ENCODE data around the gene ERO1A. TPM values are rescaled to one million over a fixed set of nuclear protein-coding genes. Genes with fewer than 3 reads are reported as not detected.

Gene ERO1A
- total and polyA plus RNA-seq, 2 donors (not counting 1 experiment from before 2014, with no cell fraction given) = 34.5 to 64.9 TPM

DNA sequence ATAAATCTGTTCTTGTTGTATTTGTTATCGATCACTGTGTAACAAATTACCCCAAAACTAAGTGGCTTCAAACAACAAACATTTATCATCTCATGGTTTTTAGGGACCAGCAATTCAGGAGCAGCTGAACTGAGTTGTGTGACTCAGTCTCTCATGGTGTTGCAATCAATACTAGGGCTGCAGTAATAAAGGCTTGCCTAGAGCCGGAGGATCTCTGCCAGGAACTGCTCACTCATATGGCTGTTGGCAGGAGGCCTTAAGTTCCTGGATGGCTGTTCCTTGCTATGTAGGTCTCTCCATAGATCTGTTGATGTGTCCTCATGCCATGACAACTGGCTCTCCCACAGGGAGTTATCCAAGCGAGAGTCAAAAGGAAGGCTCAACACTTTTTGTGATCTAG is 7.9 kb upstream of the ERO1A start:
- Histone ChIP-seq H3K9me3 (ENCODE audit: control insufficient read depth, insufficient read depth, low read depth, low read length) (no peaks in the 10 kb centered on the region), H3K27ac (ENCODE audit: insufficient read depth, low read length) (peak overlapping the region; percentile 50), H3K79me2 (ENCODE audit: control insufficient read depth, insufficient read depth, low read length) (peaks cover 12% of the 10 kb centered on the region), H3K36me3 (ENCODE audit: control insufficient read depth, insufficient read depth, low read length) (no peaks in the 10 kb centered on the region), H3K27me3 (ENCODE audit: control insufficient read depth, insufficient read depth, low read length) (no peaks in the 10 kb centered on the region), H3K4me2 (ENCODE audit: extremely low read depth, insufficient read depth, low read length) (peak overlapping the region; percentile 11), H4K20me1 (ENCODE audit: control insufficient read depth, extremely low read depth, insufficient read depth, low read length) (no peaks in the 10 kb centered on the region), H2AFZ (ENCODE audit: low read length) (no peak overlapping the region), H3K9ac (ENCODE audit: insufficient read depth, low read length) (no peak overlapping the region), H3K4me3 (replicated peaks in 1 of 4; ENCODE audit: control extremely low read depth in 1 of 4, insufficient read depth in 1 of 4, low read depth in 3 of 4, low read length in 4 of 4) (no peak overlapping the region), H3K4me1 (ENCODE audit: control insufficient read depth, extremely low read depth, insufficient read depth, low read length) (peaks cover 4% of the 10 kb centered on the region)
- no peak for TF ChIP-seq EZH2 (IDR thresholded peaks at IDR 0.05; ENCODE audit: low read length, missing control alignments)
- TF ChIP-seq, protein P1, sequence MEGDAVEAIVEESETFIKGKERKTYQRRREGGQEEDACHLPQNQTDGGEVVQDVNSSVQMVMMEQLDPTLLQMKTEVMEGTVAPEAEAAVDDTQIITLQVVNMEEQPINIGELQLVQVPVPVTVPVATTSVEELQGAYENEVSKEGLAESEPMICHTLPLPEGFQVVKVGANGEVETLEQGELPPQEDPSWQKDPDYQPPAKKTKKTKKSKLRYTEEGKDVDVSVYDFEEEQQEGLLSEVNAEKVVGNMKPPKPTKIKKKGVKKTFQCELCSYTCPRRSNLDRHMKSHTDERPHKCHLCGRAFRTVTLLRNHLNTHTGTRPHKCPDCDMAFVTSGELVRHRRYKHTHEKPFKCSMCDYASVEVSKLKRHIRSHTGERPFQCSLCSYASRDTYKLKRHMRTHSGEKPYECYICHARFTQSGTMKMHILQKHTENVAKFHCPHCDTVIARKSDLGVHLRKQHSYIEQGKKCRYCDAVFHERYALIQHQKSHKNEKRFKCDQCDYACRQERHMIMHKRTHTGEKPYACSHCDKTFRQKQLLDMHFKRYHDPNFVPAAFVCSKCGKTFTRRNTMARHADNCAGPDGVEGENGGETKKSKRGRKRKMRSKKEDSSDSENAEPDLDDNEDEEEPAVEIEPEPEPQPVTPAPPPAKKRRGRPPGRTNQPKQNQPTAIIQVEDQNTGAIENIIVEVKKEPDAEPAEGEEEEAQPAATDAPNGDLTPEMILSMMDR (conservative IDR thresholded peaks at IDR 0.05 in 1 of 2, IDR thresholded peaks at IDR 0.05 in 1 of 2; ENCODE audit: low read depth in 1 of 2, low read length in 2 of 2) = no peak
- peak; percentile 94 to 99 for DNase-seq (ENCODE audit: low read depth in 2 of 2)

DNA sequence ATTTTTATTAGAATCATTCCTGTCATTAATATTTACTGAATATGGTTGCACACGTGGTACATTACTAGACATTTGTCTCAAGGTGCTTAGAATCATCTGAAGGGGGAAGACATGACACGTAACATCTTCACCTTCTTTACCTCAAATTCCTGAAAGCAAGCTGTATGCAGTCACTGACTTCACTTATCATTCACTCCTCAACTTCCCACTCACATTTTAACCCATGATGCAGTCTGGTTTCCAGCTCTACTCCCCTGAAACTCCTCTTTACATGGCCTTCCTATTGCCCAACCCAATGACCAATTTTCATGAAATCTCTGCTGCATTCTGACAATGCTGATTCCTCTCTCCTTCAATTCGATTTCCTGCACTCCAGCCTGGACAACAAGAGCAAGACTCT is 5.9 kb upstream of the ERO1A start:
- Histone ChIP-seq H2AFZ (ENCODE audit: low read length) (no peak overlapping the region), H3K79me2 (ENCODE audit: control insufficient read depth, insufficient read depth, low read length) (no peaks in the 10 kb centered on the region), H3K4me1 (ENCODE audit: control insufficient read depth, extremely low read depth, insufficient read depth, low read length) (peaks cover 4% of the 10 kb centered on the region), H3K4me2 (ENCODE audit: extremely low read depth, insufficient read depth, low read length) (no peak overlapping the region), H3K36me3 (ENCODE audit: control insufficient read depth, insufficient read depth, low read length) (no peaks in the 10 kb centered on the region), H3K27ac (ENCODE audit: insufficient read depth, low read length) (no peak overlapping the region), H4K20me1 (ENCODE audit: control insufficient read depth, extremely low read depth, insufficient read depth, low read length) (no peaks in the 10 kb centered on the region), H3K9ac (ENCODE audit: insufficient read depth, low read length) (no peak overlapping the region), H3K27me3 (ENCODE audit: control insufficient read depth, insufficient read depth, low read length) (no peaks in the 10 kb centered on the region), H3K4me3 (replicated peaks in 1 of 4; ENCODE audit: control extremely low read depth in 1 of 4, insufficient read depth in 1 of 4, low read depth in 3 of 4, low read length in 4 of 4) (no peak overlapping the region), H3K9me3 (ENCODE audit: control insufficient read depth, insufficient read depth, low read depth, low read length) (no peaks in the 10 kb centered on the region)
- DNase-seq (ENCODE audit: low read depth in 2 of 2) = no peak
- TF ChIP-seq, protein P1 (conservative IDR thresholded peaks at IDR 0.05 in 1 of 2, IDR thresholded peaks at IDR 0.05 in 1 of 2; ENCODE audit: low read depth in 1 of 2, low read length in 2 of 2) = no peak
- no peak for TF ChIP-seq EZH2 (IDR thresholded peaks at IDR 0.05; ENCODE audit: low read length, missing control alignments)

DNA sequence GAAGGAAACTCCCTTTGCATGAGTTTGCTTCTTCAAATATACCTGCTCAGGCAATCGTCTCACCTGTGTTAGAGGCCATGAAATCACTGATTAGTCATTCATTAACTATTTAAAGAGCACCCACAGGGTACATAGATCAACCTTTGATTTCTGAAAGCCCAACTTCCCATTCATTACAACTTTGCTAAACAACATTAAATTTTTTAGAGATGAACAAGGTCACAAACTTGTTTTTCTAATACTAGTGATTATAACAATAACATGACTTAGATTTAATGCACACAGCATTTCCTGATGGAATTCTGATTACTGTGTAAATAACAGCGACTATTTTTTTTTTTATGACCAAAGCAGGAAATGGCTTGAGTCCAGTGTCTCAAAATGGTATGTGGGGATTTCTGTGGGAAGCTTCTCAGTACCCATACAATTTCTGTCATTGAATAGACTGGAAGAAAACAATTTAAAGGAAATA is 5.4 kb upstream of the ERO1A start:
- no peak overlapping the region for H2AFZ ChIP-seq (ENCODE audit: low read length)

More for the DNA sequence above, 5.4 kb upstream of the ERO1A start:
- Histone ChIP-seq H3K4me3 (replicated peaks in 1 of 4; ENCODE audit: control extremely low read depth in 1 of 4, insufficient read depth in 1 of 4, low read depth in 3 of 4, low read length in 4 of 4) (no peak overlapping the region), H3K36me3 (ENCODE audit: control insufficient read depth, insufficient read depth, low read length) (no peaks in the 10 kb centered on the region), H3K9ac (ENCODE audit: insufficient read depth, low read length) (no peak overlapping the region), H4K20me1 (ENCODE audit: control insufficient read depth, extremely low read depth, insufficient read depth, low read length) (no peaks in the 10 kb centered on the region), H3K4me2 (ENCODE audit: extremely low read depth, insufficient read depth, low read length) (no peak overlapping the region), H3K9me3 (ENCODE audit: control insufficient read depth, insufficient read depth, low read depth, low read length) (no peaks in the 10 kb centered on the region), H3K79me2 (ENCODE audit: control insufficient read depth, insufficient read depth, low read length) (no peaks in the 10 kb centered on the region), H3K4me1 (ENCODE audit: control insufficient read depth, extremely low read depth, insufficient read depth, low read length) (peaks cover 4% of the 10 kb centered on the region), H3K27ac (ENCODE audit: insufficient read depth, low read length) (no peak overlapping the region), H3K27me3 (ENCODE audit: control insufficient read depth, insufficient read depth, low read length) (no peaks in the 10 kb centered on the region)
- DNase-seq (ENCODE audit: low read depth in 2 of 2) = no peak
- TF ChIP-seq, protein P1 (conservative IDR thresholded peaks at IDR 0.05 in 1 of 2, IDR thresholded peaks at IDR 0.05 in 1 of 2; ENCODE audit: low read depth in 1 of 2, low read length in 2 of 2) = no peak
- TF ChIP-seq EZH2 (IDR thresholded peaks at IDR 0.05; ENCODE audit: low read length, missing control alignments) = no peak
